HepG2 (cell line): ENCODE measurements around the gene TMEM250. TPM values are rescaled to one million over a fixed set of nuclear protein-coding genes. Genes with fewer than 3 reads are reported as not detected.

Source experiments
- ATF3 ChIP-seq: sonication (generic); formaldehyde crosslinking; IDR thresholded peaks from 2 replicates; pipeline ENCODE4 v1.4.0; 2020; ENCODE audit warnings: missing genetic modification reagents
- ATF7-NPFF ChIP-seq: sonication (generic); formaldehyde crosslinking; IDR thresholded peaks from 2 replicates; pipeline ENCODE4 v1.8.1; 2023; ENCODE audit warnings: mild to moderate bottlenecking, low read depth, missing genetic modification reagents, moderate library complexity
- CEBPZ ChIP-seq: IDR thresholded peaks from 2 replicates; pipeline ENCODE4 v1.6.1; 2012; ENCODE audit warnings: low read length, improper control_type of control experiment
- CHD2 ChIP-seq: IDR thresholded peaks from 2 replicates; pipeline ENCODE4 v1.6.1; 2011; ENCODE audit warnings: low read depth, low read length, improper control_type of control experiment
- DMAP1 ChIP-seq: IDR thresholded peaks from 2 replicates; pipeline ENCODE4 v1.6.1; 2016
- HDAC1 ChIP-seq: sonication (generic); formaldehyde crosslinking; IDR thresholded peaks from 2 replicates; pipeline ENCODE4 v1.5.1; 2020; ENCODE audit warnings: mild to moderate bottlenecking, missing genetic modification reagents
- IRF2 ChIP-seq: IDR thresholded peaks from 2 replicates; pipeline ENCODE4 v1.6.1; 2018; ENCODE audit warnings: missing genetic modification reagents, missing compliant biosample characterization
- MYPOP ChIP-seq: sonication (generic); formaldehyde crosslinking; IDR thresholded peaks from 2 replicates; pipeline ENCODE4 v1.8.1; 2023; ENCODE audit warnings: mild to moderate bottlenecking, moderate library complexity, missing genetic modification reagents
- PBX3 ChIP-seq: sonication (generic); formaldehyde crosslinking; IDR thresholded peaks from 2 replicates; pipeline ENCODE4 v1.8.1; 2023; ENCODE audit warnings: missing genetic modification reagents, inconsistent platforms, borderline replicate concordance
- PLRG1 ChIP-seq: fragments of 450-650 bp; conservative IDR thresholded peaks from 2 replicates; pipeline ENCODE4 v1.6.1; 2016
- RFX1 ChIP-seq: fragments of 450-650 bp; IDR thresholded peaks from 2 replicates; pipeline ENCODE4 v1.6.1; 2017
- SKIL ChIP-seq: sonication (generic); formaldehyde crosslinking; IDR thresholded peaks from 2 replicates; pipeline ENCODE4 v1.8.0; 2022; ENCODE audit warnings: missing genetic modification reagents, mild to moderate bottlenecking, moderate library complexity, borderline replicate concordance
- TBL1XR1 ChIP-seq: fragments of 150-350 bp; IDR thresholded peaks from 2 replicates; pipeline ENCODE4 v1.6.1; 2014; ENCODE audit warnings: borderline replicate concordance, low read length; ENCODE audit not compliant: partially characterized antibody
- THAP9 ChIP-seq: sonication (generic); formaldehyde crosslinking; IDR thresholded peaks from 2 replicates; pipeline ENCODE4; 2020; ENCODE audit warnings: missing genetic modification reagents, mild to moderate bottlenecking, borderline replicate concordance
- U2AF2 ChIP-seq: fragments of 200-400 bp; formaldehyde crosslinking; IDR thresholded peaks from 2 replicates; pipeline ENCODE4 v1.6.1; 2017; ENCODE audit warnings: low read depth, mild to moderate bottlenecking, low read length
- ZNF451 ChIP-seq: sonication (generic); formaldehyde crosslinking; IDR thresholded peaks from 2 replicates; pipeline ENCODE4 v1.5.0; 2020; ENCODE audit warnings: mild to moderate bottlenecking, missing genetic modification reagents
- ZNF660 ChIP-seq: sonication (generic); formaldehyde crosslinking; IDR thresholded peaks from 2 replicates; pipeline ENCODE4 v1.5.1; 2020; ENCODE audit warnings: mild to moderate bottlenecking, low read depth, missing genetic modification reagents, borderline replicate concordance
- ZNF768 ChIP-seq: sonication (generic); formaldehyde crosslinking; IDR thresholded peaks from 2 replicates; pipeline ENCODE4 v1.4.0; 2020; ENCODE audit warnings: missing genetic modification reagents
- ZZZ3 ChIP-seq: sonication (generic); formaldehyde crosslinking; IDR thresholded peaks from 2 replicates; pipeline ENCODE4 v1.4.0; 2020; ENCODE audit warnings: missing genetic modification reagents, mild to moderate bottlenecking, borderline replicate concordance
- polyA plus RNA-seq, 8 experiments: library from polyadenylated mRNA; depleted of rRNA in 3 of 8; stranded (reverse) in 7 of 8; unstranded in 1 of 8; fragments of >200 nt; fragmentation: Illumina TruSeq in 4 of 8; extraction: Trizol in 4 of 8; gene quantifications; 2 replicates each; pipeline versions ENCODE4 v1.2.1 to v1.2.3, GENCODE V29; 2011 to 2016; ENCODE audit warnings: low read depth in 4 of 8, missing spikeins in 1 of 8, mixed read lengths in 1 of 8; ENCODE audit not compliant: insufficient read depth in 1 of 8
- total RNA-seq, 5 experiments: library from RNA; depleted of rRNA; stranded (reverse); fragments of >200 nt; fragmentation: Illumina TruSeq; extraction: Trizol; gene quantifications; 2 replicates each; pipeline ENCODE4 v1.2.3, GENCODE V29; 2016; ENCODE audit warnings: low read depth in 1 of 5

The TMEM250 gene
- total and polyA plus RNA-seq, 2 of the 13 experiments (the other 11 are each of a cell fraction or from before 2014, with no cell fraction given), result 5.5 to 13.9 TPM

- TF ChIP-seq ZZZ3, result no peak
- no peak for TF ChIP-seq IRF2 (CRISPR knock-in tag)
- TF ChIP-seq TBL1XR1, result no peak
- TF ChIP-seq DMAP1 (CRISPR knock-in tag), result no peak
- no peak for TF ChIP-seq CHD2
- peak; percentile 90 for TF ChIP-seq ZNF768 (CRISPR knock-in tag)
- no peak for TF ChIP-seq ZNF660 (CRISPR knock-in tag)
- no peak for TF ChIP-seq U2AF2
- TF ChIP-seq PLRG1, result no peak
- no peak for TF ChIP-seq ZNF451 (CRISPR knock-in tag)
- no peak for TF ChIP-seq PBX3
- no peak for TF ChIP-seq RFX1
- no peak; the same call in 1 of the 2 replicates for TF ChIP-seq ATF3 (CRISPR knock-in tag)
- TF ChIP-seq ATF7-NPFF (CRISPR knock-in tag), result no peak
- no peak for TF ChIP-seq THAP9 (CRISPR knock-in tag)
- TF ChIP-seq SKIL, result no peak
- no peak for TF ChIP-seq HDAC1
- TF ChIP-seq CEBPZ, result no peak
- TF ChIP-seq MYPOP (CRISPR knock-in tag), result 0 out of 2 replicates have a peak, but pooled peaks have one; percentile 16
These were observed 25.2 kb downstream of the TMEM250 start (continued) for GRCh38 chr9:136093346-136093986.
